ENCODE data around the gene PCDHGA10. TPM values are rescaled to one million over a fixed set of nuclear protein-coding genes. Genes with fewer than 3 reads are reported as not detected.
"Not testable (repeated sequence)": the region's sequence is repeated elsewhere in the genome, so short reads cannot be mapped to it uniquely, and the experiment has no call there.

The PCDHGA10 gene
- total and polyA plus RNA-seq, 8 donors: 3.9 to 5.5 (median 4.7) TPM

DNA sequence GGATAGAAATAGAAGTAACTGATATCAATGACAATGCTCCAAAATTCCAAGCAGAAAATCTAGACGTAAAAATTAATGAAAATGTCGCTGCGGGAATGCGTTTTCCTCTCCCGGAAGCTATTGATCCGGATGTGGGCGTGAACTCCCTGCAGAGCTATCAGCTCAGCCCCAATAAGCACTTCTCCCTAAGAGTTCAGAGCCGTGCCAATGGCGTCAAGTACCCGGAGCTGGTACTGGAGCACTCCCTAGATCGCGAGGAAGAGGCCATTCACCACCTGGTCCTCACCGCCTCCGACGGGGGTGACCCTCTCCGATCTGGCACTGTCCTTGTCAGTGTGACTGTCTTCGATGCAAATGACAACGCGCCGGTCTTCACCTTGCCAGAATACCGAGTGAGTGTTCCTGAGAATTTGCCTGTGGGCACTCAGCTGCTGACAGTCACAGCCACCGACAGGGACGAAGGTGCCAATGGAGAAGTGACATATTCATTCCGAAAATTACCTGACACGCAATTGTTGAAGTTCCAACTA lies 818 bp downstream of the PCDHGA10 start:
- H3K36me3 ChIP-seq: no peaks in the 10 kb centered on the region
- peaks cover 0 to 64% of the 10 kb centered on the region in 2 donors for H3K9me3 ChIP-seq
- H3K4me1 ChIP-seq: peaks cover 0 to 5% of the 10 kb centered on the region in 2 donors
- H3K27me3 ChIP-seq: peaks cover 28 to 94% of the 10 kb centered on the region in 2 donors
- peak overlapping the region in 1 of 2 donors; percentile 33 for H3K4me3 ChIP-seq
- H3K27ac ChIP-seq: no peak overlapping the region
- TF ChIP-seq, protein P1, sequence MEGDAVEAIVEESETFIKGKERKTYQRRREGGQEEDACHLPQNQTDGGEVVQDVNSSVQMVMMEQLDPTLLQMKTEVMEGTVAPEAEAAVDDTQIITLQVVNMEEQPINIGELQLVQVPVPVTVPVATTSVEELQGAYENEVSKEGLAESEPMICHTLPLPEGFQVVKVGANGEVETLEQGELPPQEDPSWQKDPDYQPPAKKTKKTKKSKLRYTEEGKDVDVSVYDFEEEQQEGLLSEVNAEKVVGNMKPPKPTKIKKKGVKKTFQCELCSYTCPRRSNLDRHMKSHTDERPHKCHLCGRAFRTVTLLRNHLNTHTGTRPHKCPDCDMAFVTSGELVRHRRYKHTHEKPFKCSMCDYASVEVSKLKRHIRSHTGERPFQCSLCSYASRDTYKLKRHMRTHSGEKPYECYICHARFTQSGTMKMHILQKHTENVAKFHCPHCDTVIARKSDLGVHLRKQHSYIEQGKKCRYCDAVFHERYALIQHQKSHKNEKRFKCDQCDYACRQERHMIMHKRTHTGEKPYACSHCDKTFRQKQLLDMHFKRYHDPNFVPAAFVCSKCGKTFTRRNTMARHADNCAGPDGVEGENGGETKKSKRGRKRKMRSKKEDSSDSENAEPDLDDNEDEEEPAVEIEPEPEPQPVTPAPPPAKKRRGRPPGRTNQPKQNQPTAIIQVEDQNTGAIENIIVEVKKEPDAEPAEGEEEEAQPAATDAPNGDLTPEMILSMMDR (IDR thresholded peaks at IDR 0.05): no peak
- peak in 1 of 4 donors; percentile 48 for DNase-seq
- no peak for ATAC-seq
- intact Hi-C loops (cut with DNase I): loop anchor here in 1 of 2 donors (10.0 kb wide), 2 partner anchors 111 to 151 kb away; no protein-coding TSS in a partner anchor

DNA sequence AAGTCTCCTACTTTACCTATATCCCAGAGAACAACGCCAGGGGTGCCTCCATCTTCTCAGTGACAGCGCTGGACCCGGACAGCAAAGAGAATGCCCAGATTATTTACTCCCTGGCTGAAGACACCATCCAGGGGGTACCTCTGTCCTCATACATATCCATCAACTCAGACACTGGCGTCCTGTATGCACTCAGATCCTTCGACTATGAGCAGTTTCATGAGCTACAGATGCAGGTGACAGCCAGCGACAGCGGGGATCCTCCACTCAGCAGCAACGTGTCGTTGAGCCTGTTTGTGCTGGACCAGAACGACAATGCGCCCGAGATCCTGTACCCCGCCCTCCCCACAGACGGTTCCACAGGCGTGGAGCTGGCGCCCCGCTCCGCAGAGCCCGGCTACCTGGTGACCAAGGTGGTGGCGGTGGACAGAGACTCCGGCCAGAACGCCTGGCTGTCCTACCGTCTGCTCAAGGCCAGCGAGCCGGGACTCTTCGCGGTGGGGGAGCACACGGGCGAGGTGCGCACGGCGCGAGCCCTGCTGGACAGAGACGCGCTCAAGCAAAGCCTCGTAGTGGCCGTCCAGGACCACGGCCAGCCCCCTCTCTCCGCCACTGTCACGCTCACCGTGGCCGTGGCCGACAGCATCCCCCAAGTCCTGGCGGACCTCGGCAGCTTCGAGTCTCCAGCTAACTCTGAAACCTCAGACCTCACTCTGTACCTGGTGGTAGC lies 1.9 kb downstream of the PCDHGA10 start:
- not testable (repeated sequence) for H3K36me3 ChIP-seq, H3K4me3 ChIP-seq, ATAC-seq, H3K27ac ChIP-seq, H3K4me1 ChIP-seq
- intact Hi-C loops (cut with DNase I): loop anchor here in 1 of 2 donors (10.0 kb wide), 2 partner anchors 110 to 150 kb away; no protein-coding TSS in a partner anchor
- Histone ChIP-seq H3K27me3 (peaks cover 31 to 94% of the 10 kb centered on the region in 2 donors), H3K9me3 (peaks cover 6 to 64% of the 10 kb centered on the region in 2 donors)
- peak in 1 of 4 donors; percentile 58 for DNase-seq

DNA sequence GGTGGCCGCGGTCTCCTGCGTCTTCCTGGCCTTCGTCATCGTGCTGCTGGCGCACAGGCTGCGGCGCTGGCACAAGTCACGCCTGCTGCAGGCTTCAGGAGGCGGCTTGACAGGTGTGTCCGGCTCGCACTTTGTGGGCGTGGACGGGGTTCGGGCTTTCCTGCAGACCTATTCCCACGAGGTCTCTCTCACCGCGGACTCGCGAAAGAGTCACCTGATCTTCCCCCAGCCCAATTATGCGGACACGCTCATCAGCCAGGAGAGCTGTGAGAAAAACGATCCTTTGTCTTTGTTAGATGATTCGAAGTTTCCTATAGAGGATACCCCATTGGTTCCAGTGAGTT lies 2.5 kb downstream of the PCDHGA10 start:
- peaks cover 7 to 64% of the 10 kb centered on the region in 2 donors for H3K9me3 ChIP-seq
- not testable (repeated sequence) for H3K36me3 ChIP-seq, H3K4me3 ChIP-seq, H3K4me1 ChIP-seq, H3K27ac ChIP-seq, ATAC-seq
- DNase-seq: peak in 1 of 4 donors; percentile 43
- intact Hi-C loops (cut with DNase I): loop anchor here in 1 of 2 donors (10.0 kb wide), 2 partner anchors 110 to 150 kb away; no protein-coding TSS in a partner anchor
- H3K27me3 ChIP-seq: peaks cover 29 to 94% of the 10 kb centered on the region in 2 donors

DNA sequence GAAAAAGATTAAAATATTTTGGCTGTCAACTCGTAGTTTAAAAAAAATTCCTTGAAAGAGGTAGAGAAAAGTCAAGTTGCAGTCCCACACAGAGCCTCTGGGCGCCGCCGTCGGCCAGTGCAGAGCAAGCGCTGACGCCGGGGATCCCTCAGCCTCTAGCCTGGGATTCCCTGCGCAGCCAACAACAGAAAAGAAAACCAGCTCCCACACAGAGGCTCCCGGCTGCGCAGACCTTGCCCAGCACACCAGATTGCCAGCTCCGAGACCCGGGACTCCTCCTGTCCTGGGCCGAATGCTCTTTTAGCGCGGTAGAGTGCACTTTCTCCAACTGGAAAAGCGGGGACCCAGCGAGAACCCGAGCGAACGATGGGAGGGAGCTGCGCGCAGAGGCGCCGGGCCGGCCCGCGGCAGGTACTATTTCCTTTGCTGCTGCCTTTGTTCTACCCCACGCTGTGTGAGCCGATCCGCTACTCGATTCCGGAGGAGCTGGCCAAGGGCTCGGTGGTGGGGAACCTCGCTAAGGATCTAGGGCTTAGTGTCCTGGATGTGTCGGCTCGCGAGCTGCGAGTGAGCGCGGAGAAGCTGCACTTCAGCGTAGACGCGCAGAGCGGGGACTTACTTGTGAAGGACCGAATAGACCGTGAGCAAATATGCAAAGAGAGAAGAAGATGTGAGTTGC lies 4.8 kb downstream of the PCDHGA10 start, which contains the start of gene PCDHGB7:
PCDHGB7 (plus strand) TSS at position 184 of the 679 bp plus-strand sequence; CDS start at position 367, 183 bp downstream.
- H3K27ac ChIP-seq: peak within 1 kb of the TSS in 1 of 2 donors; percentile 7
- intact Hi-C loops (cut with DNase I): loop anchor here in 1 of 2 donors (10.0 kb wide), 2 partner anchors 107 to 147 kb away; no protein-coding TSS in a partner anchor
- peak; percentile 97 for ATAC-seq
- DNase-seq: peak; percentile 42 to 92 (median 68)
- H3K9me3 ChIP-seq: peaks cover 7 to 75% of the 10 kb centered on the region in 2 donors
- peak within 1 kb of the TSS; percentile 19 to 44 for H3K4me3 ChIP-seq
- TF ChIP-seq, protein P1 (IDR thresholded peaks at IDR 0.05): peak; percentile 62 to 67
- H3K27me3 ChIP-seq: peaks cover 39 to 99% of the 10 kb centered on the region in 2 donors
- H3K4me1 ChIP-seq: peaks cover 3 to 10% of the 10 kb centered on the region in 2 donors
- not testable (repeated sequence) for H3K36me3 ChIP-seq

DNA sequence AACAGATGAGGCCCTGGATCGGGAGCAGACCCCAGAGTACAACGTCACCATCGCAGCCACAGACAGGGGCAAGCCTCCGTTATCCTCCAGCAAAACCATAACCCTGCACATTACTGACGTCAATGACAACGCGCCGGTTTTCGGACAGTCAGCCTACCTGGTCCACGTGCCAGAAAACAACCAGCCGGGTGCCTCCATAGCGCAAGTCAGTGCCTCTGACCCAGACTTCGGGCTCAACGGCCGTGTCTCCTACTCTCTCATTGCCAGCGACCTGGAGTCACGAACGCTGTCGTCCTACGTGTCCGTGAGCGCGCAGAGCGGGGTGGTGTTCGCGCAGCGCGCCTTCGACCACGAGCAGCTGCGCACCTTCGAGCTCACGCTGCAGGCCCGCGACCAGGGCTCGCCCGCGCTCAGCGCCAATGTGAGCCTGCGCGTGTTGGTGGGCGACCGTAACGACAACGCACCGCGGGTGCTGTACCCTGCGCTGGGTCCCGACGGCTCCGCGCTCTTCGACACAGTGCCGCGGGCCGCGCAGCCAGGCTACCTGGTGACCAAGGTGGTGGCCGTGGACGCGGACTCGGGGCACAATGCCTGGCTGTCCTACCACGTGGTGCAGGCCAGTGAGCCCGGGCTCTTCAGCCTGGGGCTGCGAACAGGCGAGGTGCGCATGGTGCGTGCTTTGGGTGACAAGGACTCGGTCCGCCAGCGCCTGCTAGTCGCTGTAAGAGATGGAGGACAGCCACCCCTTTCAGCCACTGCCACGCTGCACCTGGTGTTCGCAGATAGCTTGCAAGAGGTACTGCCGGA lies 6.5 kb downstream of the PCDHGA10 start:
- peaks cover 3 to 5% of the 10 kb centered on the region in 2 donors for H3K4me1 ChIP-seq
- peaks cover 46 to 96% of the 10 kb centered on the region in 2 donors for H3K27me3 ChIP-seq
- H3K4me3 ChIP-seq: no peak overlapping the region
- TF ChIP-seq, protein P1 (IDR thresholded peaks at IDR 0.05): no peak
- no peaks in the 10 kb centered on the region for H3K36me3 ChIP-seq
- peak in 1 of 4 donors; percentile 68 for DNase-seq
- intact Hi-C loops (cut with DNase I): loop anchor here in 1 of 2 donors (10.0 kb wide), 2 partner anchors 106 to 146 kb away; no protein-coding TSS in a partner anchor
- peaks cover 7 to 76% of the 10 kb centered on the region in 2 donors for H3K9me3 ChIP-seq
- ATAC-seq: no peak
- H3K27ac ChIP-seq: no peak overlapping the region
